GM12878 (cell line): ENCODE measurements around the gene TSPAN31. TPM values are rescaled to one million over a fixed set of nuclear protein-coding genes. Genes with fewer than 3 reads are reported as not detected.
A peak's percentile ranks its signal among the peaks of the same experiment; 100 is the strongest.

Experiments used
- ATF7 ChIP-seq: fragments of 450-650 bp; IDR thresholded peaks from 2 replicates; pipeline ENCODE4 v1.6.1; 2016; ENCODE audit warnings: low read depth, mild to moderate bottlenecking
- DPF2 ChIP-seq: fragments of 450-650 bp; IDR thresholded peaks from 2 replicates; pipeline ENCODE4 v1.6.1; 2017; ENCODE audit warnings: mild to moderate bottlenecking
- HDAC6 ChIP-seq: fragments of 200-600 bp; sonication (generic); IDR thresholded peaks from one replicate; pipeline ENCODE4 v1.8.0; 2017; ENCODE audit warnings: antibody characterized with exemption; ENCODE audit not compliant: unreplicated experiment
- HDGF ChIP-seq: fragments of 450-650 bp; IDR thresholded peaks from 2 replicates; pipeline ENCODE4 v1.6.1; 2016; ENCODE audit warnings: antibody characterized with exemption
- HSF1 ChIP-seq: fragments of 150-350 bp; IDR thresholded peaks from 2 replicates; pipeline ENCODE4 v1.6.1; 2014; ENCODE audit warnings: mild to moderate bottlenecking, low read depth, low read length
- IKZF1 ChIP-seq: fragments of 450-650 bp; conservative IDR thresholded peaks from 2 replicates; pipeline ENCODE4 v1.6.1; 2017; ENCODE audit warnings: antibody characterized with exemption, mild to moderate bottlenecking
- KLF5 ChIP-seq: fragments of 450-650 bp; IDR thresholded peaks from 2 replicates; pipeline ENCODE4 v1.6.1; 2014; ENCODE audit warnings: mild to moderate bottlenecking; ENCODE audit not compliant: partially characterized antibody
- MYC ChIP-seq: IDR thresholded peaks from 2 replicates; pipeline ENCODE4 v1.6.1; 2011; ENCODE audit warnings: mild to moderate bottlenecking, low read length, moderate library complexity, inconsistent platforms; ENCODE audit not compliant: insufficient read depth, insufficient replicate concordance, insufficient read length, severe bottlenecking
- NFXL1 ChIP-seq: fragments of 450-650 bp; IDR thresholded peaks from 2 replicates; pipeline ENCODE4 v1.6.1; 2017; ENCODE audit warnings: antibody characterized with exemption, mild to moderate bottlenecking, borderline replicate concordance
- SP1 ChIP-seq: IDR thresholded peaks from one replicate; pipeline ENCODE4 v1.6.1; 2011; ENCODE audit warnings: low read depth, low read length
- SPI1 ChIP-seq: IDR thresholded peaks from 2 replicates; pipeline ENCODE4 v1.6.1; 2011; ENCODE audit warnings: low read depth, mild to moderate bottlenecking, low read length, moderate library complexity, borderline replicate concordance; ENCODE audit not compliant: insufficient read depth
- TCF3 ChIP-seq: IDR thresholded peaks from 2 replicates; pipeline ENCODE4 v1.6.1; 2012; ENCODE audit warnings: low read depth, mild to moderate bottlenecking, low read length, borderline replicate concordance; ENCODE audit not compliant: insufficient read depth
- YBX1 ChIP-seq: fragments of 450-650 bp; IDR thresholded peaks from 2 replicates; pipeline ENCODE4 v1.6.1; 2016; ENCODE audit warnings: antibody characterized with exemption
- ZBED1 ChIP-seq: IDR thresholded peaks from 2 replicates; pipeline ENCODE4 v1.6.1; 2016; ENCODE audit warnings: borderline replicate concordance
- polyA plus RNA-seq, 11 experiments: library from polyadenylated mRNA; depleted of rRNA in 4 of 11; unstranded in 6 of 11; stranded (reverse) in 5 of 11; fragments of >200 nt; fragmentation: Nextera tagmentation in 4 of 11; fragmentation: Illumina TruSeq in 1 of 11; extraction: Ambion mirVana in 4 of 11; extraction: Trizol in 1 of 11; gene quantifications; 1 replicate in 1 of 11; 2 replicates in 10 of 11; pipeline versions ENCODE4 v1.2.1 to v1.2.3, GENCODE V29; 2011 to 2016; ENCODE audit warnings: inconsistent platforms in 2 of 11, missing spikeins in 2 of 11, low read depth in 1 of 11
- total RNA-seq, 4 experiments: library from RNA; depleted of rRNA in 3 of 4; stranded (reverse); fragments of >200 nt in 3 of 4; fragmentation: Illumina TruSeq in 1 of 4; extraction: Trizol in 1 of 4; gene quantifications; 2 replicates each; pipeline versions ENCODE4 v1.2.1 to v1.2.3, GENCODE V29; 2013 to 2021
- TF ChIP-seq, protein P1 (sequence below), 3 experiments: IDR thresholded peaks in 2 of 3; conservative IDR thresholded peaks in 1 of 3; 2 replicates each; pipeline ENCODE4 v1.5.1; 2011; ENCODE audit warnings: low read depth in 3 of 3, low read length in 3 of 3, mild to moderate bottlenecking in 3 of 3, control low read depth in 2 of 3, moderate library complexity in 2 of 3, inconsistent platforms in 1 of 3, mixed read lengths in 1 of 3; ENCODE audit not compliant: control insufficient read depth in 2 of 3, insufficient read depth in 1 of 3; ENCODE audit errors: extremely low read depth in 1 of 3
- TF ChIP-seq, protein P2 (sequence below): fragments of 450-650 bp; IDR thresholded peaks from 2 replicates; pipeline ENCODE4 v1.6.1; 2018; ENCODE audit warnings: mild to moderate bottlenecking, low read depth, moderate library complexity; ENCODE audit not compliant: partially characterized antibody
- TF ChIP-seq, protein P3 (sequence below): IDR thresholded peaks from 2 replicates; pipeline ENCODE4 v1.6.1; 2012; ENCODE audit warnings: improper control_type of control experiment, low read depth, low read length; ENCODE audit not compliant: insufficient replicate concordance

The TSPAN31 gene
- total and polyA plus RNA-seq, 10 of the 15 experiments (the other 5 are each of a cell fraction or from before 2014, with no cell fraction given), result 11.8 to 32.2 (median 24.7) TPM

- TF ChIP-seq, protein P1, sequence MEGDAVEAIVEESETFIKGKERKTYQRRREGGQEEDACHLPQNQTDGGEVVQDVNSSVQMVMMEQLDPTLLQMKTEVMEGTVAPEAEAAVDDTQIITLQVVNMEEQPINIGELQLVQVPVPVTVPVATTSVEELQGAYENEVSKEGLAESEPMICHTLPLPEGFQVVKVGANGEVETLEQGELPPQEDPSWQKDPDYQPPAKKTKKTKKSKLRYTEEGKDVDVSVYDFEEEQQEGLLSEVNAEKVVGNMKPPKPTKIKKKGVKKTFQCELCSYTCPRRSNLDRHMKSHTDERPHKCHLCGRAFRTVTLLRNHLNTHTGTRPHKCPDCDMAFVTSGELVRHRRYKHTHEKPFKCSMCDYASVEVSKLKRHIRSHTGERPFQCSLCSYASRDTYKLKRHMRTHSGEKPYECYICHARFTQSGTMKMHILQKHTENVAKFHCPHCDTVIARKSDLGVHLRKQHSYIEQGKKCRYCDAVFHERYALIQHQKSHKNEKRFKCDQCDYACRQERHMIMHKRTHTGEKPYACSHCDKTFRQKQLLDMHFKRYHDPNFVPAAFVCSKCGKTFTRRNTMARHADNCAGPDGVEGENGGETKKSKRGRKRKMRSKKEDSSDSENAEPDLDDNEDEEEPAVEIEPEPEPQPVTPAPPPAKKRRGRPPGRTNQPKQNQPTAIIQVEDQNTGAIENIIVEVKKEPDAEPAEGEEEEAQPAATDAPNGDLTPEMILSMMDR (IDR thresholded peaks at IDR 0.05 in 2 of 3, conservative IDR thresholded peaks at IDR 0.05 in 1 of 3; ENCODE audit: control insufficient read depth in 2 of 3, extremely low read depth in 1 of 3, insufficient read depth in 1 of 3, low read depth in 3 of 3, low read length in 3 of 3), result peak; percentile 87 to 96 (median 96)
- TF ChIP-seq HDGF (no peak; the same call in 1 of the 2 replicates), NFXL1 (no peak), TCF3 (no peak), IKZF1 (peak; percentile 82), ATF7 (peak; percentile 71), HSF1 (peak; percentile 64; the same call in 1 of the 2 replicates), KLF5 (peak; percentile 68), SPI1 (0 out of 2 replicates have a peak, but pooled peaks have one; percentile 1), DPF2 (no peak), HDAC6 (no peak), ZBED1 (peak; percentile 52; the same call in 1 of the 2 replicates), YBX1 (no peak), MYC (peak; percentile 86), SP1 (peak; percentile 59)
- TF ChIP-seq, protein P2, sequence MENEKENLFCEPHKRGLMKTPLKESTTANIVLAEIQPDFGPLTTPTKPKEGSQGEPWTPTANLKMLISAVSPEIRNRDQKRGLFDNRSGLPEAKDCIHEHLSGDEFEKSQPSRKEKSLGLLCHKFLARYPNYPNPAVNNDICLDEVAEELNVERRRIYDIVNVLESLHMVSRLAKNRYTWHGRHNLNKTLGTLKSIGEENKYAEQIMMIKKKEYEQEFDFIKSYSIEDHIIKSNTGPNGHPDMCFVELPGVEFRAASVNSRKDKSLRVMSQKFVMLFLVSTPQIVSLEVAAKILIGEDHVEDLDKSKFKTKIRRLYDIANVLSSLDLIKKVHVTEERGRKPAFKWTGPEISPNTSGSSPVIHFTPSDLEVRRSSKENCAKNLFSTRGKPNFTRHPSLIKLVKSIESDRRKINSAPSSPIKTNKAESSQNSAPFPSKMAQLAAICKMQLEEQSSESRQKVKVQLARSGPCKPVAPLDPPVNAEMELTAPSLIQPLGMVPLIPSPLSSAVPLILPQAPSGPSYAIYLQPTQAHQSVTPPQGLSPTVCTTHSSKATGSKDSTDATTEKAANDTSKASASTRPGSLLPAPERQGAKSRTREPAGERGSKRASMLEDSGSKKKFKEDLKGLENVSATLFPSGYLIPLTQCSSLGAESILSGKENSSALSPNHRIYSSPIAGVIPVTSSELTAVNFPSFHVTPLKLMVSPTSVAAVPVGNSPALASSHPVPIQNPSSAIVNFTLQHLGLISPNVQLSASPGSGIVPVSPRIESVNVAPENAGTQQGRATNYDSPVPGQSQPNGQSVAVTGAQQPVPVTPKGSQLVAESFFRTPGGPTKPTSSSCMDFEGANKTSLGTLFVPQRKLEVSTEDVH, result peak; percentile 40
- TF ChIP-seq, protein P3, sequence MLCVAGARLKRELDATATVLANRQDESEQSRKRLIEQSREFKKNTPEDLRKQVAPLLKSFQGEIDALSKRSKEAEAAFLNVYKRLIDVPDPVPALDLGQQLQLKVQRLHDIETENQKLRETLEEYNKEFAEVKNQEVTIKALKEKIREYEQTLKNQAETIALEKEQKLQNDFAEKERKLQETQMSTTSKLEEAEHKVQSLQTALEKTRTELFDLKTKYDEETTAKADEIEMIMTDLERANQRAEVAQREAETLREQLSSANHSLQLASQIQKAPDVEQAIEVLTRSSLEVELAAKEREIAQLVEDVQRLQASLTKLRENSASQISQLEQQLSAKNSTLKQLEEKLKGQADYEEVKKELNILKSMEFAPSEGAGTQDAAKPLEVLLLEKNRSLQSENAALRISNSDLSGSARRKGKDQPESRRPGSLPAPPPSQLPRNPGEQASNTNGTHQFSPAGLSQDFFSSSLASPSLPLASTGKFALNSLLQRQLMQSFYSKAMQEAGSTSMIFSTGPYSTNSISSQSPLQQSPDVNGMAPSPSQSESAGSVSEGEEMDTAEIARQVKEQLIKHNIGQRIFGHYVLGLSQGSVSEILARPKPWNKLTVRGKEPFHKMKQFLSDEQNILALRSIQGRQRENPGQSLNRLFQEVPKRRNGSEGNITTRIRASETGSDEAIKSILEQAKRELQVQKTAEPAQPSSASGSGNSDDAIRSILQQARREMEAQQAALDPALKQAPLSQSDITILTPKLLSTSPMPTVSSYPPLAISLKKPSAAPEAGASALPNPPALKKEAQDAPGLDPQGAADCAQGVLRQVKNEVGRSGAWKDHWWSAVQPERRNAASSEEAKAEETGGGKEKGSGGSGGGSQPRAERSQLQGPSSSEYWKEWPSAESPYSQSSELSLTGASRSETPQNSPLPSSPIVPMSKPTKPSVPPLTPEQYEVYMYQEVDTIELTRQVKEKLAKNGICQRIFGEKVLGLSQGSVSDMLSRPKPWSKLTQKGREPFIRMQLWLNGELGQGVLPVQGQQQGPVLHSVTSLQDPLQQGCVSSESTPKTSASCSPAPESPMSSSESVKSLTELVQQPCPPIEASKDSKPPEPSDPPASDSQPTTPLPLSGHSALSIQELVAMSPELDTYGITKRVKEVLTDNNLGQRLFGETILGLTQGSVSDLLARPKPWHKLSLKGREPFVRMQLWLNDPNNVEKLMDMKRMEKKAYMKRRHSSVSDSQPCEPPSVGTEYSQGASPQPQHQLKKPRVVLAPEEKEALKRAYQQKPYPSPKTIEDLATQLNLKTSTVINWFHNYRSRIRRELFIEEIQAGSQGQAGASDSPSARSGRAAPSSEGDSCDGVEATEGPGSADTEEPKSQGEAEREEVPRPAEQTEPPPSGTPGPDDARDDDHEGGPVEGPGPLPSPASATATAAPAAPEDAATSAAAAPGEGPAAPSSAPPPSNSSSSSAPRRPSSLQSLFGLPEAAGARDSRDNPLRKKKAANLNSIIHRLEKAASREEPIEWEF, result no peak
Measured at GRCh38 chr12:57782608-57783465, 38.0 kb downstream of the TSPAN31 start, which contains the start of gene TSFM (continued).
